HuH-7.5 (cell line): ENCODE data around the gene MACROH2A1.
A peak's percentile ranks its signal among the peaks of the same experiment; 100 is the strongest.

Source experiments
- DNase-seq: peaks from one replicate; pipeline ENCODE4 v3.0.0; 2011; ENCODE audit warnings: low spot score

Gene MACROH2A1

DNA sequence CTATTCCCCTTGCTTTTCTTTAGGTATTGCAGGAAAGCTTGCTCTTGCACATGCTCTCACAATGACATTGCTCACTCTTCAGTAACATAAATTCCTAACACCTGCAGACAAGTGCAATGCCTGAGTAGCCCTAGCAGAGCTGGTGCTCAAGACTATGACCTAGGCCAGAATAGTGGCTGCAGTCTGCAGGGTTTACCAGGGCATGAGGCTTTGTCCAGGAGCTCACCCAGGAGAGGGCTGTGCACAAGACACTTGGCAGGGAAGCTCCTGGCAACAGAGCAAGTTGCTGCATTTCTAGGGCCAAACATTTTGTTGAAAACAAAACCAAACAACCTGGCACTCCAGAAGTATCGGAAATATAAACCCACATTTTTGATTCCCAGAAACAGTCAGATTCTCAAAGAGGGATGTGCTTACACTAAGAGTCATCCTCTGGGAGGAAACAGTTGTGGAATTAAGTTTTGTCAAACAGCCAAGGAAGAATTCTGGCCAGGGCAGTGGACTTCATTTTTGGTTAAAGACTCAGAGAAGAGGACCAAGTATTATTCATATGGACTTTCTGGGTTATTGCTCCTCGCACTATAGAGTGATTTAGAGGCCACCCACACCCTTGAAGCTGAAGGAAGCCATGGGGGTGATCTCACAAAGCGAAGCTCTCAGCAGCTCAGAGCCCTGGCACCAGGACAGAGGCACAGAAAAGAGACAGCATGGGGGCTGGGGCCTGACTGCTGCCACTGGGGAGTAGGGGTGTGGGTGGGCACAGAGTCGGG, 44.9 kb downstream of the MACROH2A1 start:
- DNase-seq = no peak

DNA sequence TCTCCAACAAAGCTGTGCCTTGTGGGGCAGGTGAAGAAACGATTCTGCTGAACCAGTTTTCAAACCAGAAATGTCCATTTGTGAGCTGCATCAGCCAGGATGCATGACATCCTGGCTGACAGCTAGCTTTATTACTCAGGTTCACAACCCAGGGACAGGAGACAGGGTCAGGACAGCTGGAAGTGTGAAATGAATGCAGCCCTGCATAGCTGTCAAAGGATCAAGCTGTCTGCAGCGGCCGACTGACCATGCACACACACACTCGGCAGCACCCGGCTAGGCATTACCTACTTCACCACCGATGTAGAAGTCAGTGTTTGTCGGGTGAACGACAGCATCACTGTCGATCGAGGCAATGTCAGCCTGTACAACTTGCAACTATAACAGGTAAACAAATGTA, 48.5 kb downstream of the MACROH2A1 start:
- DNase-seq = no peak

- no peak for DNase-seq
Observed at GRCh38 chr5:135349886-135350285, 49.1 kb downstream of the MACROH2A1 start.

GRCh38 chr5:135349451-135349850, 49.6 kb downstream of the MACROH2A1 start:
- DNase-seq = no peak

- no peak for DNase-seq
Observed at GRCh38 chr5:135348918-135349317, 50.1 kb downstream of the MACROH2A1 start.

DNA sequence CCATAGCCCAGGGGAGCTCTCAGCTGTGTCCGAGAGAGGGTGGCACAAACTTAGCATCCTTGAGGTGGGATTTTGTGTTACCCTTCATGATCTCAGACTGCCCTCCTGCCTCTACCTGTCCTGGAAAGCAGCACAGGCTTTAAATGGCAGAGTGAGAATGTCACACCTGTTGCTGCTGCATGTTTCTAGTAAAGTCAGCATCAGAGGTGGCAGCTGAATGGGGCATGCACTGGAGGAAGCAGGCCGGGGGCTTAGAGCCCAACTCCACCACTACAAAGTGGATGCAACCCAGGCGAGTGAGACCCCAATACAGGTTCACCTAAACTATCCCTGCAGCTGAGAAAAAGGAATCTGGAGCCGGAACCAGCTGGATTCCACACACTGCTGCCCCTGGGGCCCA, 51.6 kb downstream of the MACROH2A1 start:
- no peak for DNase-seq

- DNase-seq = no peak
Observed at GRCh38 chr5:135345956-135346731, 52.9 kb downstream of the MACROH2A1 start.

DNA sequence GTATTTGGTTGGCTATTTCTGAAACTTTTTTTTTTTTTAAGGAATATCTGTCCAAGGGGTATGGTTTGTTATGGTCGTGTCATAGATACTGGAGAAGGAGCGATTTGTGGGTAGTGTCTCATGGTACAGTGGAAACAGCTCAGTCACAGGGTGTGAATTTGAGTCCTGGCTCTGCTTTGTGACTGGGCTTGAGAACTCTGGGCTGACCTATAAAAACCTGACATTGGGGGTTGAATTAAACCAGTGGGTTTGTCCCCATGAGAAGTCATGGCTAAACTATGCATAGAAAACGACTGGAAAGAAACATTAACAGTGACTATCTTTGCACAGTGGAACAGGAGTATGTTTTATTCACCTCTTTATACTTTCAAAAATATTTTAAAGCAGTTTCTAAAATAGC, 54.7 kb downstream of the MACROH2A1 start:
- DNase-seq = no peak

DNA sequence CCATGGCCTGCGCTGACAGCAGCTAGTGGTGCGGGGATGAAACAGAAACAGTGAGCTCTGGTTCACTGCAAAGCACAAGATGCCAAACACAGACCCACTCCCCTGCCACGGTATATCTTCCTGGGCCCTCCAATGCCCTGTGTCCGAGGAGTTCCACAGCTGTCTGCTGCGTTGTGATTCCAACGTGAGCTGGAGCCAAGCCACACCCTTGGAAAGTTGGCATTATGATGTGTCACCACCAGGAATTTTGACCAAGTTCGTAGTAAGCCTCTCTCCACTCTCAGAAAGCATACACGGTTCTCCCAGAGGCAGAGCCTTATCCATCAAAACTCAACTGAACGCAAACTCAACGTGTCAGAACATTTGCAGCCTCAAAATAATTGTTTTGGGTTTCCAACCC, 55.6 kb downstream of the MACROH2A1 start:
- no peak for DNase-seq

GRCh38 chr5:135342551-135342875, 56.5 kb downstream of the MACROH2A1 start:
- DNase-seq = no peak

DNA sequence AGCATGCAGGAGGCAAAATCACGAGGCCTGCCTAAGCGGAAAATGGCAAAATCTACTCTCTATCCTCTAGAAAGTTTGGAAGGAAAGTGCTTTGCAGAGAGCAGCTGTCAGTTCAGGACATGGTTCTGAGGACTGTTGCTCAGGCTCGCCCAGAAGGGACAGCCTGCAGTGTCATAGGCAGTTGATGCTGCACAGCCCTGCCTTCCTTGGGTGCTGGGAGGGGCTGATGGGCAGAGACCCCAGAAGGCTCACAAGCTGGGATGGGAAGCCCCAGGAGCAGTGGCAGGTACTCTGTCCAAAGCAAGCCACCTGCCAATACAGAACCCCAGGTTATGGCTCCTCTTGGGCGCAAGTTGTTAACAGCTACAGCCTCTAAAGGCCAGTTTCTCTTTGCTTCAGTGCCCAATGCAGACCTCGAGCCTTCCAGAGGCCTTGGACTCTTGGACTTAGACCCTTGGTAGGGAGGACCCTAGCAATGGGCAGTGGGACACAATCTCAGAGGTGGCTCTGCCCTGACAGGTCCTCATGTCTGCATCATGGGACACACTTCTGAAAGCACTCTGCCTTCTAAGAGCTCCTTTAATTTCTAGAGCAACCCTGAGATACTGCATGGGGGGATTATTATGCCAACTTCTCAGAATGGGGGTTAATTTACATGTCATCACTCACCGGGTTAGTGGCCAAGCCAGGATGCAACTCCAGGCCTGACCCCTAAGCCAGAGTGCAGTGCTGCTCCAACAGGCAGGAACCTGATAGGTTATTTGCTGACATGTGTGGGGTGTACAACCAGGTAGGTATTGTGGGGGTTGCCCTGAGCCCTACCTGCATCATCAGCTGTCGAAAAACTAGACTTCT, 57.1 kb downstream of the MACROH2A1 start:
- no peak for DNase-seq

GRCh38 chr5:135341016-135341666, 57.9 kb downstream of the MACROH2A1 start:
- DNase-seq = no peak

DNA sequence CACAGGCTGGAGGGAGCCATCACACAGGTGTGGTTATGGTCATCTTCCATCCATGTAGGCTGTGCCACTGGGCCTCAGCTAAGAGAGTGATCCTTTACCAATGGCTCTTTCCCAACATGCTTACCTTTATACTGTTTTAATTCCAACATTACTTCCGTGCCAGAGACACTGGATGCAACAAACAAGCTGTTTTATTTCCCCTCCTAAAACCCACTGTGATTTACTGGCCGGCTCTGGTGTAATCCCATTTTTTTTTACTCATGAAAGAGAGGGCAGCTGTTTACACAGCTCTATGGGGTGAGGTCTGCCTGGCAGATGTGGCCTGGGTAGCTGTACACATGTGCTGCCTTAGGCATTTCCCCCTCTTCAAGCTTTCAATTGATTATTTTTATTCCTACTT, 58.5 kb downstream of the MACROH2A1 start:
- no peak for DNase-seq

DNA sequence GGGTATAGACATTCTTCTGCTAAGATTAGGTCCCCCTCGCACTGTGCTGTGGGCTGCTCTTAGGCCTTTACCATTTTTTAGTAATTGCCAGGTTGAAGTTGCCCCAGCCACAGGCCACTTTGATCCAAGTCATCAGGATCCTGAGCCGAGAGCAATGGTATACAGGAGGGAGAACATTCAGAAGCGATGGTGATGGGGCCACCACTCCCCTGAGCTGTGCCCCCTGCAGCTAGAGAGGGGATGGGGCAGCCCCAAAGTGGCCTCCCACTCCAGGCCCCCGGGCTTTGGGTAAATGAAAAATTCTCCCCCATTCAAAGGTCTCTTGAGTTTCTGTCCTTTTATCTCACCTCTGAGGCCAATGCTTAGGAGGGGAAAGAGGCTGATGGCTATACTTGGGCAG, 59.4 kb downstream of the MACROH2A1 start:
- no peak for DNase-seq

DNA sequence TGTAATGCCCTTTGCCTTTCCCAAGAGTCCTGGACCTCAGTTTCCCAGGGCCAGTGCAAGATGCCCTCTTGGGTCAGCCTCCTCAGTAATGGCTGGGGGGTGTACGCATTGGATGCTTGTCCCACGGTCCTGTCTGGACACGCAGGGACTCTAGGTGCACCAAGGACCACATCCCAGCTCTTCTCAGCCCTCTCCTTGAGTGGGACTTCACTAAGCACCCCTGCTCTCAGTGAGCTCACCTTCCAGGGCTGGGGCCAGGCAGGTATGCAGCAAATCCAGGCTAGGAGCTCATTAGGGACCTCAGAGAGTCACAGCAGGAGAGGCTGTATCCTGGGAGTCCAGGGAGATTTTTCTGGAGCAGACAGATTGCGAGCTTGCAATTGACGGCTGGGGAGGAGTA, 59.8 kb downstream of the MACROH2A1 start:
- DNase-seq = no peak

DNA sequence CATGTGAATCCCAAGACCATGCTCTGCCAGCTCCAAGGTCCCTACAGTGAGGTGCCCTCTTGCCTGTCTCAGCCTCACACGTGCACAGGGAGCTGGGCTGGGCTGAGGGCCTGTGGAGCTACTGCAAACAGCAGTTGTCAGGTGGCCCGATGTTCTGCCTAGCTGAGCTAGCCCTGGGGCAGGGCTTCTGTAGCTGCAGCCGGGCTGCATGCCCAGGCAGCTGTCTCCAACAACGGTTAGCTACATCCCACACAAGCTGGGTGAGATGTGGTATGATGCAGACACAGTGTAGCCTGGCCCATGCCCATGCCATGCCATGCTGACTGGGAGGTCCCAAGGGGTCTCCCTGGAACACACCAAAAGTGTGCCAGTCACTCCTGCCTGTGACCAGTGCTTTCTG, 62.0 kb downstream of the MACROH2A1 start:
- no peak for DNase-seq

DNA sequence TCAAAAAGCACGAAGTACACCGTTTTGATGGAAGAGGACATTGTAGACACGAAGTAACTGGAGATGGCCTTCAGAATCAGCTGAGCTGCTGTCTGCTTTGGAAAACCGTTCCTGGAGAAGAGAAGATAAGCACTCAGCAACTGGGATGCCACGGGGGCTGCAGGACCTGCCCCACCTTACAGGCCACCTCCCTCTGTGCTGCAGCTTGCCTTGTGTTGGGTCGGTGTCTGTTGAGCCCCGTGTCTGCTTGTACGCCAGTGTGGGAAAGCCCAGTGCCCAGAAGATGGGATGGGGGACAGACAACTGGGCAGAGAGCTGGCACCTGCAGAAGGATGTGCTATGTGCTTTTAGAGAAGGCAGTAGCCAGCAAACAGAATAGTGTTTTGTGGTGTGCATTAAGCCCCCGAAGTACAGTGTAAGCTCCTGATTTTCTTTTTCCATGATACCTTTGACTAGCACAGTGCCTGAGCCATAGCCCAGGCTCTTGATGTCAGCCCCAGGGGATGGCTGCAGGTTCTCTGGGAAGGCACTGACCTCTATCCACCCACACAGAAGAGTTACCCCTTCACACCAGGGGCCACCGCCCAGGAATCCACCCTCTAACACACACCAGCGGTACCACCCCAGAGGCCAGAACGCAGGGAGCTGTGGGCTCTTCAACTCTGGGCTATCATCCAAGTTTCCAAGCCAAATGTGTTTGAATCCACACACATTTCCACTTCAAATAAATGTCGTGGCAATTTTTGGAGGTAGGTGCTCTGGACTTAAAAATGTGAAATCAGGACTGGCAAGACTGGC, 63.8 kb downstream of the MACROH2A1 start:
- DNase-seq = no peak

- no peak for DNase-seq
Observed at GRCh38 chr5:135333732-135334515, 65.1 kb downstream of the MACROH2A1 start.

DNA sequence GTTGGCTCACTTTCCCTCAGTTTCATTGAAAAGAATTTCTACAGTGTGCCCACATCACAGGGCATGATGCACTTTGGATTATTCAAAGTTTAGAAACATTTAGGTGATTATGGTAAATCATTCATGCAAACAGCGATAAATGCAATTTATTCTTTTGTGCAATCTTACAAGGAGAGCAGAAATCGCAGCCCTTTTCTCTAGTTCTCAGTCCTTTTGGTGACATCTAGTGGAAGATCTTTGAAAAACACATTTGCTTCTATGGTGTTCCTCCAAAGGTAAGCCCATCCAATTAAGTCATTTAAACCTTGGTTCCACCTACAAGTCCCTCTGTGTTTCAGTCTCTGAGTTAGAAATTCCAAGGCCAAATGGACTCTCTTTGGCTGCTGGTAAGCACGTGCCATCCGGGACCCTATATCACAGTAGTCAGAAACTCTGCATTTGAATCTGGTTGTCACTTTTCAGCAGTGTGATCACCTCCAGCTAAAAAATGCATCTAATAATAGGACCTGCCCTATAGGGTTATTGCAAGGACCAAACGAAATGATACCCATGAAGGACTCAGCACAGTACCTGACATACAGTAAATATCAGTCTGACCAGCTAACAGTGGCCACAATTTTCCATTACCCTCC, 66.4 kb downstream of the MACROH2A1 start:
- peak; percentile 75 for DNase-seq

GRCh38 chr5:135331612-135332011, 67.4 kb downstream of the MACROH2A1 start:
- DNase-seq = no peak
